ENCODE data around the gene PRR20E.
"Not testable (repeated sequence)": the region's sequence is repeated elsewhere in the genome, so short reads cannot be mapped to it uniquely, and the experiment has no call there.

PRR20E gene

GRCh38 chr13:57166897-57167296 lies at the start of gene PRR20E:
PRR20E (plus strand) TSS chr13:57167197; CDS start chr13:57167584, 387 bp downstream.
- not testable (repeated sequence) for DNase-seq (ENCODE audit: low read depth in 1 of 2, low spot score in 1 of 2)

- DNase-seq (ENCODE audit: low read depth in 1 of 2, low spot score in 1 of 2), result no peak
Observed at GRCh38 chr13:57123681-57124080, 43.3 kb upstream of the PRR20E start.

- DNase-seq (ENCODE audit: low read depth in 1 of 2, low spot score in 1 of 2), result no peak
Observed at GRCh38 chr13:57128909-57129308, 38.1 kb upstream of the PRR20E start.

GRCh38 chr13:57136093-57136492 lies 30.9 kb upstream of the PRR20E start:
- DNase-seq (ENCODE audit: low read depth in 1 of 2, low spot score in 1 of 2), result no peak

- DNase-seq (ENCODE audit: low read depth in 1 of 2, low spot score in 1 of 2), result no peak
Observed at GRCh38 chr13:57137585-57137984, 29.4 kb upstream of the PRR20E start.

GRCh38 chr13:57138988-57139387 lies 28.0 kb upstream of the PRR20E start:
- DNase-seq (ENCODE audit: low read depth in 1 of 2, low spot score in 1 of 2), result no peak

GRCh38 chr13:57139781-57140180 lies 27.2 kb upstream of the PRR20E start:
- not testable (repeated sequence) for DNase-seq (ENCODE audit: low read depth in 1 of 2, low spot score in 1 of 2)

GRCh38 chr13:57140235-57140968 lies 26.6 kb upstream of the PRR20E start, which contains the start of gene PRR20A:
PRR20A (plus strand) TSS chr13:57140918; CDS start chr13:57141305, 387 bp downstream.
- not testable (repeated sequence) for DNase-seq (ENCODE audit: low read depth in 1 of 2, low spot score in 1 of 2)

- DNase-seq (ENCODE audit: low read depth in 1 of 2, low spot score in 1 of 2), result not testable (repeated sequence)
Observed at GRCh38 chr13:57147188-57147587, 19.8 kb upstream of the PRR20E start, which contains the start of gene PRR20B. PRR20B (plus strand) TSS chr13:57147488; CDS start chr13:57147875, 387 bp downstream.

- not testable (repeated sequence) for DNase-seq (ENCODE audit: low read depth in 1 of 2, low spot score in 1 of 2)
Observed at GRCh38 chr13:57148106-57148505, 18.9 kb upstream of the PRR20E start.

- DNase-seq (ENCODE audit: low read depth in 1 of 2, low spot score in 1 of 2), result not testable (repeated sequence)
Observed at GRCh38 chr13:57153761-57154160, 13.2 kb upstream of the PRR20E start, which contains the start of gene PRR20C. PRR20C (plus strand) TSS chr13:57154061; CDS start chr13:57154448, 387 bp downstream.

GRCh38 chr13:57160332-57160731 lies 6.7 kb upstream of the PRR20E start, which contains the start of gene PRR20D:
PRR20D (plus strand) TSS chr13:57160632; CDS start chr13:57161019, 387 bp downstream.
- DNase-seq (ENCODE audit: low read depth in 1 of 2, low spot score in 1 of 2), result not testable (repeated sequence)

GRCh38 chr13:57191667-57192066 lies 24.7 kb downstream of the PRR20E start:
- DNase-seq (ENCODE audit: low read depth in 1 of 2, low spot score in 1 of 2), result no peak

GRCh38 chr13:57212989-57213388 lies 46.0 kb downstream of the PRR20E start:
- DNase-seq (ENCODE audit: low read depth in 1 of 2, low spot score in 1 of 2), result no peak
